ENCODE results near the gene TOX2. TPM values are rescaled to one million over a fixed set of nuclear protein-coding genes. Genes with fewer than 3 reads are reported as not detected.

The TOX2 gene
- total and polyA plus RNA-seq, 2 of the 4 experiments (the other 2 are of a cell fraction) = 1.3 to 17.5 TPM

GRCh38 chr20:43948455-43948854 lies 33.8 kb downstream of the TOX2 start:
- Histone ChIP-seq H2AK9ac (replicated peaks; ENCODE audit: low read depth, low read length, poor library complexity) (no peak overlapping the region), H3K14ac (replicated peaks; ENCODE audit: low read depth, low read length) (no peak overlapping the region), H2BK20ac (ENCODE audit: low read depth, low read length) (no peak overlapping the region; the same call in 1 of the 2 replicates), H3K79me1 (ENCODE audit: low read depth in 1 of 2, low read length in 2 of 2) (peaks cover 36 to 97% of the 10 kb centered on the region in 2 experiments), H3K9me1 (ENCODE audit: insufficient read depth, low read length) (peaks cover 42% of the 10 kb centered on the region), H4K91ac (ENCODE audit: insufficient read depth, low read depth, low read length) (no peak overlapping the region), H2BK5ac (ENCODE audit: low read depth, low read length, poor library complexity, severe bottlenecking) (no peak overlapping the region), H3K4me1 (ENCODE audit: control insufficient read depth, insufficient read depth, low read length) (peaks cover 14% of the 10 kb centered on the region), H3K27me3 (ENCODE audit: control insufficient read depth, insufficient read depth, low read length) (no peaks in the 10 kb centered on the region), H4K20me1 (ENCODE audit: insufficient read depth, low read length) (no peaks in the 10 kb centered on the region; the same call in 1 of the 2 replicates), H4K5ac (ENCODE audit: low read depth, low read length) (no peak overlapping the region), H2BK15ac (ENCODE audit: low read depth, low read length) (no peak overlapping the region), H2AK5ac (ENCODE audit: low read depth, low read length) (peak overlapping the region; percentile 13; the same call in 1 of the 2 replicates), H4K8ac (ENCODE audit: low read depth in 2 of 2, low read length in 2 of 2) (no peak overlapping the region), H3K4me2 (ENCODE audit: low read depth, low read length) (no peak overlapping the region), H2AFZ (replicated peaks; ENCODE audit: low read length, poor library complexity) (no peak overlapping the region), H3K27ac (ENCODE audit: insufficient read depth, low read length) (no peak overlapping the region), H3K18ac (ENCODE audit: low read depth, low read length) (no peak overlapping the region), H3K56ac (ENCODE audit: extremely low read depth, insufficient read depth, low read length) (no peak overlapping the region), H3K9ac (ENCODE audit: low read depth, low read length) (no peak overlapping the region), H3K23ac (ENCODE audit: low read depth, low read length) (no peak overlapping the region), H3K4me3 (ENCODE audit: insufficient read depth, low read depth, low read length) (no peak overlapping the region), H3K9me3 (ENCODE audit: control insufficient read depth, insufficient read depth, low read length) (no peaks in the 10 kb centered on the region), H2BK120ac (ENCODE audit: low read depth, low read length) (no peak overlapping the region), H3K36me3 (ENCODE audit: control insufficient read depth, insufficient read depth, low read length) (no peaks in the 10 kb centered on the region; the same call in 1 of the 2 replicates), H3K4ac (ENCODE audit: low read depth, low read length) (no peak overlapping the region)
- POLR2A ChIA-PET (ENCODE audit: unreplicated experiment) = no interaction called here
- CTCF ChIA-PET = no interaction called here
- intact Hi-C loops (cut with micrococcal nuclease) (loop anchor here (10.0 kb wide), 1 partner anchor 126 kb away; no protein-coding TSS in a partner anchor), dilution Hi-C loops (cut with HindIII; ENCODE audit: low sequenced_read_pairs, unreplicated experiment) (no loop called here), in situ Hi-C loops (cut with MboI; ENCODE audit: low sequenced_read_pairs) (loop anchor here (25.0 kb wide), 1 partner anchor 1839 kb away; the partner anchor contains the start of genes DNTTIP1 and WFDC3)
- ATAC-seq (ENCODE audit: low read depth) (no peak), DNase-seq (no peak)
- no TSS peak for BruUV-seq (replicated peaks)
- TF ChIP-seq MAZ (IDR thresholded peaks at IDR 0.05; ENCODE audit: borderline replicate concordance, low read depth, low read length) = no peak
- no peak for TF ChIP-seq SMC3 (IDR thresholded peaks at IDR 0.05; ENCODE audit: low read depth, low read length)
- WGBS, 2 experiments (ENCODE audit: extremely low coverage in 2 of 2, insufficient read length in 1 of 2) = 92% methylated on average over 4 of the region's 8 CpGs; no CpG with 5 or more reads in 1 of the 2 experiments

Measured in IMR-90 (cell line).